Fibroblast of skin of back (primary cell): ENCODE data around the gene DYRK3. TPM values are rescaled to one million over a fixed set of nuclear protein-coding genes. Genes with fewer than 3 reads are reported as not detected.
"Not testable (repeated sequence)": the region's sequence is repeated elsewhere in the genome, so short reads cannot be mapped to it uniquely, and the experiment has no call there.

ENCODE experiments used
- DNase-seq: peaks from one replicate; pipeline ENCODE4 v3.0.0-alpha.2; 2013
- polyA plus RNA-seq, 2 experiments: library from polyadenylated mRNA; unstranded; fragments of 120-200 nt; gene quantifications; one replicate each; pipeline ENCODE4 v1.2.1, GENCODE V29; 2013; ENCODE audit not compliant: insufficient read length in 2 of 2

Gene DYRK3
- polyA plus RNA-seq (2013, experiment 1 of 2; ENCODE audit: insufficient read length), result 7.0 TPM
- polyA plus RNA-seq (2013, experiment 2 of 2; ENCODE audit: insufficient read length), result 4.9 TPM

- peak; percentile 91 for DNase-seq
These were observed at the start of gene DYRK3 for GRCh38 chr1:206635080-206635977. DYRK3 (plus strand) TSS chr1:206635536; CDS start chr1:206635704, 168 bp downstream.

- no peak for DNase-seq
These were observed 48.6 kb upstream of the DYRK3 start for GRCh38 chr1:206586501-206587445.

GRCh38 chr1:206587904-206588303, 47.4 kb upstream of the DYRK3 start:
- no peak for DNase-seq

- no peak for DNase-seq
These were observed 46.8 kb upstream of the DYRK3 start for GRCh38 chr1:206588492-206588891.

- peak; percentile 91 for DNase-seq
These were observed 46.1 kb upstream of the DYRK3 start for GRCh38 chr1:206589206-206589605.

GRCh38 chr1:206590025-206590758, 45.1 kb upstream of the DYRK3 start:
- DNase-seq, result peak; percentile 74

GRCh38 chr1:206591226-206591625, 44.1 kb upstream of the DYRK3 start:
- DNase-seq, result no peak

GRCh38 chr1:206591696-206592095, 43.6 kb upstream of the DYRK3 start:
- DNase-seq, result no peak

GRCh38 chr1:206593351-206593925, 41.9 kb upstream of the DYRK3 start:
- no peak for DNase-seq

- no peak for DNase-seq
These were observed 39.6 kb upstream of the DYRK3 start for GRCh38 chr1:206595581-206596318.

- no peak for DNase-seq
These were observed 39.0 kb upstream of the DYRK3 start for GRCh38 chr1:206596319-206596666.

GRCh38 chr1:206600527-206600926, 34.8 kb upstream of the DYRK3 start:
- no peak for DNase-seq

GRCh38 chr1:206604861-206605260, 30.5 kb upstream of the DYRK3 start:
- DNase-seq, result no peak

- no peak for DNase-seq
These were observed 28.5 kb upstream of the DYRK3 start for GRCh38 chr1:206606867-206607266.

- peak; percentile 22 for DNase-seq
These were observed 27.1 kb upstream of the DYRK3 start for GRCh38 chr1:206608108-206608698.

- DNase-seq, result no peak
These were observed 25.9 kb upstream of the DYRK3 start for GRCh38 chr1:206609229-206609991.

GRCh38 chr1:206612129-206612876, 23.0 kb upstream of the DYRK3 start, which contains the start of gene EIF2D:
EIF2D (minus strand) TSS chr1:206612465; CDS start chr1:206612342, 123 bp downstream.
- peak; percentile 90 for DNase-seq

GRCh38 chr1:206626396-206626795, 8.9 kb upstream of the DYRK3 start:
- DNase-seq, result not testable (repeated sequence)

- DNase-seq, result no peak
These were observed 6.4 kb upstream of the DYRK3 start for GRCh38 chr1:206628916-206629315.
